HFFc6 (cell line): Measurements from ENCODE around the gene POLE4. TPM values are rescaled to one million over a fixed set of nuclear protein-coding genes. Genes with fewer than 3 reads are reported as not detected.

Source experiments
- DNase-seq: peaks from one replicate; pipeline ENCODE4 v3.0.0-alpha.2; 2018
- H3K27ac Mint-ChIP-seq: 2 replicates; pipeline ENCODE4 v1.8.0; 2020; ENCODE audit warnings: mild to moderate bottlenecking, mixed read lengths
- H3K27me3 Mint-ChIP-seq: 2 replicates; pipeline ENCODE4 v1.8.0; 2021; ENCODE audit warnings: mild to moderate bottlenecking, moderate library complexity, mixed read lengths; ENCODE audit not compliant: insufficient read depth
- H3K36me3 Mint-ChIP-seq: 2 replicates; pipeline ENCODE4 v1.8.0; 2021; ENCODE audit warnings: low read depth, mixed read lengths
- H3K4me1 Mint-ChIP-seq: 2 replicates; pipeline ENCODE4 v1.8.0; 2020; ENCODE audit warnings: low read depth, mixed read lengths
- H3K4me3 Mint-ChIP-seq: 2 replicates; pipeline ENCODE4 v1.8.0; 2020; ENCODE audit warnings: mild to moderate bottlenecking, moderate library complexity, mixed read lengths
- H3K9me3 Mint-ChIP-seq: 2 replicates; pipeline ENCODE4 v1.8.0; 2020; ENCODE audit warnings: mild to moderate bottlenecking, mixed read lengths
- total RNA-seq, 6 experiments: library from RNA; stranded (reverse); fragmentation: NEBNext Ultra II Directional; extraction: Animal tissue kit (Norgen Biotek cat#: 25700); gene quantifications; 2 replicates in 1 of 6; 3 replicates in 5 of 6; pipeline ENCODE4 v1.2.3, GENCODE V29; 2021
- TF ChIP-seq, protein P1 (sequence below): fragments of 200-600 bp; sonication (generic); IDR thresholded peaks from 2 replicates; pipeline ENCODE4 v1.5.0; 2021; ENCODE audit warnings: antibody characterized with exemption, mild to moderate bottlenecking

Gene POLE4
- total RNA-seq, 6 experiments from 2014 or later, result 108 to 143 (median 122) TPM

DNA sequence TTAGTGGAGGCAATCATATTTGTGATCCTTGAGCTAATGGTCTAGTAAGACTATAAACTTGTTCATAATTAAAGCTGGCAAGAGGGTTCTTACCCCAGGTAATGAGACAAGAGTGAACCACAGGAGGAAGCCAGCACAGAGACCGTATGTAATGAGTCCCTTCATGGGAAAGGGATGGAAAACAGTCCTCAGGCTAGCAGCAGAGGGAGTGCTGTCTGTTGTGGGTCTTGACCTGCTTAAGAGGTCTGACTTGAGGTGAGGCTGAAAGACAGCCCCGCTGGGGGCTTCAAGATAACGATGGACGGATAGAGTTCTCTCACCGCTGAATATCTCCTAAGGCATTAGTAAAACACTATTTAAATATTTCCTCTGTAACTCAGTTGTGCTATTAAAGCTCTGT, 16.2 kb upstream of the POLE4 start:
- TF ChIP-seq, protein P1, sequence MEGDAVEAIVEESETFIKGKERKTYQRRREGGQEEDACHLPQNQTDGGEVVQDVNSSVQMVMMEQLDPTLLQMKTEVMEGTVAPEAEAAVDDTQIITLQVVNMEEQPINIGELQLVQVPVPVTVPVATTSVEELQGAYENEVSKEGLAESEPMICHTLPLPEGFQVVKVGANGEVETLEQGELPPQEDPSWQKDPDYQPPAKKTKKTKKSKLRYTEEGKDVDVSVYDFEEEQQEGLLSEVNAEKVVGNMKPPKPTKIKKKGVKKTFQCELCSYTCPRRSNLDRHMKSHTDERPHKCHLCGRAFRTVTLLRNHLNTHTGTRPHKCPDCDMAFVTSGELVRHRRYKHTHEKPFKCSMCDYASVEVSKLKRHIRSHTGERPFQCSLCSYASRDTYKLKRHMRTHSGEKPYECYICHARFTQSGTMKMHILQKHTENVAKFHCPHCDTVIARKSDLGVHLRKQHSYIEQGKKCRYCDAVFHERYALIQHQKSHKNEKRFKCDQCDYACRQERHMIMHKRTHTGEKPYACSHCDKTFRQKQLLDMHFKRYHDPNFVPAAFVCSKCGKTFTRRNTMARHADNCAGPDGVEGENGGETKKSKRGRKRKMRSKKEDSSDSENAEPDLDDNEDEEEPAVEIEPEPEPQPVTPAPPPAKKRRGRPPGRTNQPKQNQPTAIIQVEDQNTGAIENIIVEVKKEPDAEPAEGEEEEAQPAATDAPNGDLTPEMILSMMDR, result no peak
- Mint-ChIP-seq H3K9me3 (no peaks in the 10 kb centered on the region), H3K4me1 (peaks cover 29% of the 10 kb centered on the region), H3K4me3 (no peak overlapping the region), H3K27ac (no peak overlapping the region), H3K36me3 (peaks cover 7% of the 10 kb centered on the region; the same call in 1 of the 2 replicates), H3K27me3 (no peaks in the 10 kb centered on the region)
- DNase-seq, result no peak

DNA sequence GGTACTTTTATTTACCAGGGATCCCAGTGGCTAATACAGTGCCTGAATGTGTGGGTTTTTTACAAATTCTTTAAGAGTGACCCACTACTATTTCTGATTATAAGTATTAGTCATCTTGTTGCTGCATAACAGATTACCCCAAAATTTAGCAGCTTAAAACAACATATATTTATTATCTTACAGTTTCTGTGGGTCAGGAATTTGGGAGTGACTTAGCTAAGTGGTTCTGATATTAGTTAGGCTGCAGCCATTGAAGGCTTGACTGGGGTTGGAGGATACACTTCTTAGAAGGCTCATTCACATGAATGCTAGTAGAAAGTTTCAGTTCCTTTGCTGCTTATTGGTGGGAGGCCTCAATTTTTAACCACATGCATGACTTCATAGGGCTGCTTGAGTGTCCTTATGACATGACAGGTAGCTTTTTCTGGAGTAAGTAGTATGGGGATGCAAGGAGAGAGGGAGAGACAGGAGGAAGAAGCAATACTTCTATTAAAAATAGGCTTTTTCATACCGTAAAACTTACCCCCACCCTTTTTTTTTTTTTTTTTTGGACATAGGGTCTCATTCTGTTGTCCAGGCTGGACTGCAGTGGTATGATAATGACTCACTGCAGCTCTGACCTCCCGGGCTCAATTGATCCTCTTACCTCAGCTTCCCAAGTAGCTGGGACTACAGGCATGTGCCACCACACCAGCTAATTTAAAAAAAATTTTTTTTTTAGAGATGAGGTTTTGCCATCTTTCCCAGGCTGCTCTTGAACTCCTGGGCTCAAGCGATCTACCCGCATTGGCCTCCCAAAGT, 13.3 kb upstream of the POLE4 start:
- TF ChIP-seq, protein P1, result no peak
- peaks cover 11% of the 10 kb centered on the region; the same call in 1 of the 2 replicates for H3K9me3 Mint-ChIP-seq
- peak; percentile 63 for DNase-seq
- peaks cover 27% of the 10 kb centered on the region for H3K4me1 Mint-ChIP-seq
- peaks cover 3% of the 10 kb centered on the region; the same call in 1 of the 2 replicates for H3K27me3 Mint-ChIP-seq
- H3K4me3 Mint-ChIP-seq, result peak overlapping the region; percentile 59
- H3K27ac Mint-ChIP-seq, result peak overlapping the region; percentile 58
- H3K36me3 Mint-ChIP-seq, result peaks cover 16% of the 10 kb centered on the region; the same call in 1 of the 2 replicates

DNA sequence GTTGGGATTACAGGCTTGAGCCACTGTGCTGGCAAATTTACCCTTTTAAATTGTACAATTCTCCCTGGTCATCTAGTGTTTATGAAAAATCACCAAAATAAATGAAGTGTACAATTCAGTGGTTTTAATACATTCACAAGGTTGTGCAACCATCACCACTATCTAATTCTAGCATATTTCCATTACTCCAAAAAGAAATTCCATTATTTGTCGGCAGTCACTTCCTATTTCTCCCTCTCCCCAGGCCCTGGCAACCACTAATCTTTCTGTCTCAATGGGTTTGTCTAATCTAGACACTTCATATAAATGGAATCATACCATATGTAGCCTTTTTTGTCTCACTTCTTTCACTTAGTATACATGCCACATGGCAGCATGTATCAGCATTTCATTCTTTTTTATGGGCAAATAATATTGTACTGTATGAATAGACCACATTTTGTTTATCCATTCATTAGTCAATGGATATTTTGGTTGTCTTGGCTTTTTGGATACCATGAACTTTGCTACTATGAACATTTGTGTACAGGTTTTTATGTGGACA, 12.6 kb upstream of the POLE4 start:
- H3K27me3 Mint-ChIP-seq, result peaks cover 5% of the 10 kb centered on the region; the same call in 1 of the 2 replicates
- H3K36me3 Mint-ChIP-seq, result peaks cover 16% of the 10 kb centered on the region; the same call in 1 of the 2 replicates
- H3K27ac Mint-ChIP-seq, result peak overlapping the region; percentile 20; the same call in 1 of the 2 replicates
- H3K9me3 Mint-ChIP-seq, result peaks cover 15% of the 10 kb centered on the region; the same call in 1 of the 2 replicates
- H3K4me1 Mint-ChIP-seq, result peaks cover 27% of the 10 kb centered on the region
- TF ChIP-seq, protein P1, result no peak
- peak overlapping the region; percentile 4; the same call in 1 of the 2 replicates for H3K4me3 Mint-ChIP-seq
- DNase-seq, result no peak

DNA sequence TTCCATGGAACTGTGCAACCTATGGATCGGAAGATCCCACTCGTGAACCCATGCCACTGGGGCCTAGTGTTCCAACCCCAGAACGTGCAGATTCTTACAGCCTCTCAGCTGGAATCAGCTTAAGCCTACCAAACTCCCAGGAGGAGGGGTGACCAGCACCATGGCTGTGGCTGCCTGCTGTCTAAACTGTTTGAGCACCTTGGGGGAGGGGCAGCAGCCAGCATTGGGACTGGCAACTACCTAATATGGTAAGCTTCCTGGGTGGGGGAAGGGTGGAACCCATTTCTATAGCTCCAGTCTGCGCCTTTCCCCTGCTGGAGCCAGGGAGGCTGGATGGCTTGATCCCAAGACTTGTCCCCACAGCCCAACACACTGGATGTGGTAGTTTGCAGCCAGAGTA, 10.7 kb upstream of the POLE4 start:
- H3K4me1 Mint-ChIP-seq, result peaks cover 33% of the 10 kb centered on the region
- H3K9me3 Mint-ChIP-seq, result peaks cover 15% of the 10 kb centered on the region; the same call in 1 of the 2 replicates
- H3K27me3 Mint-ChIP-seq, result peaks cover 5% of the 10 kb centered on the region; the same call in 1 of the 2 replicates
- H3K27ac Mint-ChIP-seq, result no peak overlapping the region
- no peak overlapping the region for H3K4me3 Mint-ChIP-seq
- H3K36me3 Mint-ChIP-seq, result peaks cover 16% of the 10 kb centered on the region; the same call in 1 of the 2 replicates
- TF ChIP-seq, protein P1, result no peak
- DNase-seq, result no peak

DNA sequence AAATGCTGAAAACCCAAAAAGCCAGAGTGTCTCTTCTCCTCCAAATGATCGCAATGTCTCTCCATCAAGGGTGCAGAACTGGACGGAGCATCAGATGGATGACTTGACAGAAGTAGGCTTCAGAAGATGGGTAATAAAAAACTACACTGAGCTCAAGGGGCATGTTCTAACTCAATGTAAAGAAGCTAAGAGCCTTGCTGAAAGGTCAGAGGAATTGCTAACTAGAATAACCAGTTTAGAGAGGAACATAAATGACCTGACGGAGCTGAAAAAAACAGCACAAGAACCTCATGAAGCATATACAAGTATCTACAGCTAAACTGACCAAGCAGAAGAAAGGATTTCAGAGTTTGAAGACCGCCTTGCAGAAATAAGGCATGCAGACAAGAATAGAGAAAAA, 9.7 kb upstream of the POLE4 start:
- Mint-ChIP-seq H3K36me3 (peaks cover 16% of the 10 kb centered on the region; the same call in 1 of the 2 replicates), H3K4me3 (no peak overlapping the region), H3K9me3 (peaks cover 15% of the 10 kb centered on the region; the same call in 1 of the 2 replicates), H3K4me1 (peaks cover 40% of the 10 kb centered on the region), H3K27ac (no peak overlapping the region), H3K27me3 (peaks cover 5% of the 10 kb centered on the region; the same call in 1 of the 2 replicates)
- TF ChIP-seq, protein P1, result no peak
- DNase-seq, result no peak
